Tibial nerve (tissue), 4 donors: Measurements from ENCODE around the gene ABLIM2. TPM values are rescaled to one million over a fixed set of nuclear protein-coding genes. Genes with fewer than 3 reads are reported as not detected.

Source experiments
- DNase-seq, 2 donors: peaks; one replicate each; pipeline ENCODE4 v3.0.0-alpha.2; 2019; ENCODE audit warnings: low spot score in 2 of 2
- H3K27ac ChIP-seq, 4 donors: fragments of 200-600 bp; sonication (generic) in 3 of 4; one replicate each; pipeline ENCODE4 v1.5.1; 2017 to 2019; ENCODE audit warnings: mild to moderate bottlenecking in 1 of 4
- H3K27me3 ChIP-seq, 2 donors: fragments of 200-600 bp; sonication (generic) in 1 of 2; one replicate each; pipeline versions ENCODE4 v1.5.1 to v1.6.0; 2017 to 2019
- H3K36me3 ChIP-seq, 3 donors: fragments of 200-600 bp; sonication (generic); one replicate each; pipeline ENCODE4 v1.5.1; 2018 to 2019
- H3K4me1 ChIP-seq, 4 donors: fragments of 200-600 bp; sonication (generic) in 3 of 4; one replicate each; pipeline ENCODE4 v1.5.1; 2017 to 2019
- H3K4me3 ChIP-seq, 4 donors: fragments of 200-600 bp; sonication (generic) in 3 of 4; one replicate each; pipeline ENCODE4 v1.5.1; 2017 to 2019; ENCODE audit warnings: mild to moderate bottlenecking in 1 of 4, moderate library complexity in 1 of 4
- H3K9me3 ChIP-seq, 4 donors: fragments of 200-600 bp; sonication (generic) in 3 of 4; one replicate each; pipeline ENCODE4 v1.5.1; 2017 to 2019
- CTCF ChIP-seq, 5 experiments: fragments of 200-600 bp in 3 of 5; fragments of 450-650 bp in 2 of 5; sonication (generic) in 3 of 5; IDR thresholded peaks; one replicate each; pipeline ENCODE4 v1.5.1; 2016 to 2019; ENCODE audit warnings: antibody characterized with exemption in 5 of 5, mild to moderate bottlenecking in 3 of 5, moderate library complexity in 2 of 5
- EP300 ChIP-seq, 2 donors: sonication (generic); formaldehyde crosslinking; IDR thresholded peaks; one replicate each; pipeline ENCODE4 v1.6.1; 2017; ENCODE audit warnings: antibody characterized with exemption in 2 of 2, mild to moderate bottlenecking in 1 of 2
- POLR2A ChIP-seq, 2 donors: fragments of 450-650 bp; IDR thresholded peaks; one replicate each; pipeline ENCODE4 v1.6.1; 2017; ENCODE audit warnings: antibody characterized with exemption in 2 of 2, mild to moderate bottlenecking in 2 of 2, moderate library complexity in 2 of 2
- WGBS, 2 donors: methylation state at CpG; one replicate each; pipeline ENCODE4 v1.1.5; 2018; 5-methylcytosine and 5-hydroxymethylcytosine counted together
- total RNA-seq, 4 donors: library from RNA; depleted of rRNA; stranded (reverse); fragments of >200 nt; gene quantifications; one replicate each; pipeline ENCODE4 v1.1.0, GENCODE V29; 2016

The ABLIM2 gene
- total RNA-seq, 4 donors from 2014 or later, result 29.1 to 125 (median 41.7) TPM

DNA sequence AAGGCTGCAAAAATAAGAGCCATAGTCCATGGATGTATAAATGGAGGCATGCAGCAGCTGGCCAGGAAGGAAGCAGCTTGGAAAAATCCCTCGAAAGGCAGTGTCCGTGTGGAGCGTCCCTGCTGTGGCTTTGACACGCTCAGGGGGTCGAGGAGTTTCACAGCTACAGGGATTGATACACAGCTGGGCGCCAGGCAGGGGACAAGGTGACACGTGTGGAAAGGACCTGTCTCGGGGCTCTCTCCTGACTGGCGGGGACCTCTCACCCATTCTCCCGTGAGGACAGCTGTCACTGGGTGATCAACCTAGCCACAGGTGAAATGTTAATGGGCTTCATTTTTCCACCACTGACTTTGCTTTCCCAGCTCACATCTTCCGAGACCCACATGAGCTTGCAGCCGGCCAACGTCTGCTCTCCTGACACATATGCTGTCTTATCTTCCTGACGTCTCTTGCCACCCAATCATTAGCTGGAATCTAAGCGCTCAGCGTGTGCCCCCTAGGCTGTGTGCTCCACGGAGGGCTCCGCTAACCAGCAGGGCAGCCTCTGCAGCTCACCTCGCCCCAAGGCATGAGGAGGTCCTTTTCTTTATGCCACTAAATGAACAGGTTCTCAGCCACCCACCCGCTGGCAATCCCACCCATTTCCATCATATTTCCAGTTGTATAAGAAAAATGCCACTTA, 129.6 kb downstream of the ABLIM2 start:
- H3K36me3 ChIP-seq, result peaks cover 0 to 31% (median 0%) of the 10 kb centered on the region in 3 donors
- H3K4me3 ChIP-seq, result no peak overlapping the region
- no peak for DNase-seq
- H3K9me3 ChIP-seq, result no peaks in the 10 kb centered on the region
- WGBS, 2 donors, result 81 to 86% methylated on average over 20 of the region's 20 CpGs
- TF ChIP-seq POLR2A (IDR thresholded peaks at IDR 0.05) (no peak), EP300 (IDR thresholded peaks at IDR 0.05) (no peak), CTCF (IDR thresholded peaks at IDR 0.05) (no peak)
- no peaks in the 10 kb centered on the region for H3K4me1 ChIP-seq
- H3K27ac ChIP-seq, result no peak overlapping the region
- H3K27me3 ChIP-seq, result peaks cover 0 to under 1% of the 10 kb centered on the region in 2 donors

DNA sequence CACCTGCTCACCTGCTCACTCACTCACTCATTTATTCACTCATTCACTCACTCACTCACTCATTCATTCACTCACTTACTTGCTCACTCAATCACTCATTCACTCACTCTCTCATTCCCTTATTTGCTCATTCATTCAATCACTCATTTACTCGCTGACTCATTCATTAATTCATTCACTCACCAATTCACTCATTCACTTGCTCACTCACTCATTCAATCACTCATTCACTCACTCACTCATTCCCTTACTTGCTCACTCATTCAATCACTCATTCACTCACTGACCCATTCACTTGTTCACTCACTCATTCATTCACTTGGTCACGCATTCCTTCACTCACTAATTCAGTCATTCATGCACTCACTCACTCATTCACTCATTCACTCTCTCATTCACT, 130.2 kb downstream of the ABLIM2 start:
- H3K4me1 ChIP-seq, result no peaks in the 10 kb centered on the region
- H3K27ac ChIP-seq, result no peak overlapping the region
- peaks cover 0 to 4% of the 10 kb centered on the region in 2 donors for H3K27me3 ChIP-seq
- WGBS, 2 donors, result 92% methylated on average over 2 of the region's 2 CpGs
- no peak for DNase-seq
- TF ChIP-seq CTCF (IDR thresholded peaks at IDR 0.05) (no peak), EP300 (IDR thresholded peaks at IDR 0.05) (no peak)
- H3K4me3 ChIP-seq, result no peak overlapping the region
- no peaks in the 10 kb centered on the region for H3K9me3 ChIP-seq
- peaks cover 0 to 31% (median 0%) of the 10 kb centered on the region in 3 donors for H3K36me3 ChIP-seq

DNA sequence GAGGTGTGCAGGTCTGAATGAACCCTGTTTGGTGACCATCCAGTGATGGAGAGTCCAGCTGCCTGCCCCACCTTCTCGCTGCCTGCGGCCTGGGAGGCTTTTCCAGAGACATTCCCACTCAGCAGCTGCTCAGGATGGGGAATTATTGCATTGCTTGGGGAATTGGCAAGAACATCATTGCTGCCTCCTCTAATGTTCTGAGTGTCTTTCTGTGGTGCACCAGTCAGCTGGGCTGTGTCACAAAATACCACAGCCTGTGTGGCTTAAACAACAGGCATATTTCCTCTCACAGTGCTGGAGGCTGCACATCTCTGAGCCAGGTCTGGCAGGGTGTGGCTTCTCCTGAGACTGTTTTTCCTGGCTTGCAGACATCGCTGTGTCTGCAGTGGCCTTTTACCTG, 132.2 kb downstream of the ABLIM2 start:
- Histone ChIP-seq H3K4me3 (no peak overlapping the region), H3K36me3 (peaks cover 0 to 31% (median 0%) of the 10 kb centered on the region in 3 donors), H3K4me1 (no peaks in the 10 kb centered on the region), H3K27me3 (peaks cover 0 to 4% of the 10 kb centered on the region in 2 donors), H3K27ac (no peak overlapping the region), H3K9me3 (no peaks in the 10 kb centered on the region)
- TF ChIP-seq CTCF (IDR thresholded peaks at IDR 0.05), result no peak
- no peak for TF ChIP-seq EP300 (IDR thresholded peaks at IDR 0.05)
- TF ChIP-seq POLR2A (IDR thresholded peaks at IDR 0.05), result no peak
- WGBS, 2 donors, result 68 to 82% methylated on average over 3 of the region's 3 CpGs
- no peak for DNase-seq

GRCh38 chr4:8025668-8026067, 132.9 kb downstream of the ABLIM2 start:
- TF ChIP-seq CTCF (IDR thresholded peaks at IDR 0.05) (no peak), EP300 (IDR thresholded peaks at IDR 0.05) (no peak), POLR2A (IDR thresholded peaks at IDR 0.05) (no peak)
- Histone ChIP-seq H3K27ac (no peak overlapping the region), H3K4me3 (no peak overlapping the region), H3K27me3 (peaks cover 0 to 4% of the 10 kb centered on the region in 2 donors), H3K4me1 (no peaks in the 10 kb centered on the region), H3K36me3 (peaks cover 0 to 27% (median 0%) of the 10 kb centered on the region in 3 donors), H3K9me3 (no peaks in the 10 kb centered on the region)
- WGBS, 2 donors, result 83 to 86% methylated on average over 9 of the region's 9 CpGs
- DNase-seq, result no peak

GRCh38 chr4:8024073-8024786, 134.4 kb downstream of the ABLIM2 start:
- 55 to 67% methylated on average over 11 to 25 of the region's 25 CpGs for WGBS, 2 donors
- peaks cover 0 to 25% (median 0%) of the 10 kb centered on the region in 3 donors for H3K36me3 ChIP-seq
- peaks cover 0 to 4% of the 10 kb centered on the region in 2 donors for H3K27me3 ChIP-seq
- H3K9me3 ChIP-seq, result no peaks in the 10 kb centered on the region
- DNase-seq, result no peak
- H3K27ac ChIP-seq, result no peak overlapping the region
- no peaks in the 10 kb centered on the region for H3K4me1 ChIP-seq
- H3K4me3 ChIP-seq, result no peak overlapping the region
- TF ChIP-seq POLR2A (IDR thresholded peaks at IDR 0.05) (no peak), EP300 (IDR thresholded peaks at IDR 0.05) (no peak), CTCF (IDR thresholded peaks at IDR 0.05) (no peak)
